ENCODE data around the gene SLC41A3. TPM values are rescaled to one million over a fixed set of nuclear protein-coding genes. Genes with fewer than 3 reads are reported as not detected.
"Not testable (repeated sequence)": the region's sequence is repeated elsewhere in the genome, so short reads cannot be mapped to it uniquely, and the experiment has no call there.

Gene SLC41A3
- total RNA-seq, 1 experiment from 2014 or later = 41.2 TPM

GRCh38 chr3:126106336-126107202 lies 22.6 kb upstream of the SLC41A3 start:
- DNase-seq (ENCODE audit: low read depth) = no peak

- DNase-seq (ENCODE audit: low read depth) = no peak
Measured at GRCh38 chr3:126105691-126106187, 21.8 kb upstream of the SLC41A3 start.

- DNase-seq (ENCODE audit: low read depth) = no peak
Measured at GRCh38 chr3:126104742-126105605, 21.1 kb upstream of the SLC41A3 start.

GRCh38 chr3:126104028-126104635 lies 20.2 kb upstream of the SLC41A3 start:
- DNase-seq (ENCODE audit: low read depth) = no peak

GRCh38 chr3:126103121-126104027 lies 19.4 kb upstream of the SLC41A3 start:
- DNase-seq (ENCODE audit: low read depth) = no peak

GRCh38 chr3:126102530-126102951 lies 18.6 kb upstream of the SLC41A3 start:
- DNase-seq (ENCODE audit: low read depth) = peak; percentile 19

- DNase-seq (ENCODE audit: low read depth) = no peak
Measured at GRCh38 chr3:126102011-126102410, 18.1 kb upstream of the SLC41A3 start.

GRCh38 chr3:126101521-126101982 lies 17.6 kb upstream of the SLC41A3 start:
- no peak for DNase-seq (ENCODE audit: low read depth)

GRCh38 chr3:126100634-126101301 lies 16.8 kb upstream of the SLC41A3 start:
- peak; percentile 70 for DNase-seq (ENCODE audit: low read depth)

- no peak for DNase-seq (ENCODE audit: low read depth)
Measured at GRCh38 chr3:126100269-126100633, 16.3 kb upstream of the SLC41A3 start.

GRCh38 chr3:126098391-126098858 lies 14.5 kb upstream of the SLC41A3 start:
- no peak for DNase-seq (ENCODE audit: low read depth)

GRCh38 chr3:126097801-126098200 lies 13.9 kb upstream of the SLC41A3 start:
- no peak for DNase-seq (ENCODE audit: low read depth)

- DNase-seq (ENCODE audit: low read depth) = not testable (repeated sequence)
Measured at GRCh38 chr3:126096274-126096673, 12.3 kb upstream of the SLC41A3 start.

- DNase-seq (ENCODE audit: low read depth) = not testable (repeated sequence)
Measured at GRCh38 chr3:126092128-126092527, 8.2 kb upstream of the SLC41A3 start.

GRCh38 chr3:126087552-126088175 lies 3.7 kb upstream of the SLC41A3 start:
- DNase-seq (ENCODE audit: low read depth) = no peak

- DNase-seq (ENCODE audit: low read depth) = no peak
Measured at GRCh38 chr3:126085841-126086240, 1.9 kb upstream of the SLC41A3 start.

GRCh38 chr3:126085276-126085675 lies 1.4 kb upstream of the SLC41A3 start:
- DNase-seq (ENCODE audit: low read depth) = no peak

GRCh38 chr3:126084768-126085180 lies 850 bp upstream of the SLC41A3 start:
- DNase-seq (ENCODE audit: low read depth) = no peak

GRCh38 chr3:126083511-126083912 lies 412 bp downstream of the SLC41A3 start:
- peak; percentile 36 for DNase-seq (ENCODE audit: low read depth)

GRCh38 chr3:126083138-126083445 lies 832 bp downstream of the SLC41A3 start:
- DNase-seq (ENCODE audit: low read depth) = no peak

All from LHCN-M2 (cell line).